Subcutaneous abdominal adipose tissue (tissue), 5 donors: ENCODE measurements around the gene OLFML3.
"Not testable (repeated sequence)": the region's sequence is repeated elsewhere in the genome, so short reads cannot be mapped to it uniquely, and the experiment has no call there.

Source experiments
- H3K27ac ChIP-seq: one replicate; pipeline ENCODE4 v1.7.0; 2013; ENCODE audit warnings: low read depth, mild to moderate bottlenecking, inconsistent platforms, low read length, moderate library complexity
- H3K27me3 ChIP-seq, 5 donors: one replicate each; pipeline ENCODE4 v1.7.0; 2013; ENCODE audit warnings: low read length in 5 of 5, inconsistent platforms in 1 of 5; ENCODE audit not compliant: control insufficient read depth in 5 of 5, insufficient read depth in 4 of 5
- H3K36me3 ChIP-seq, 5 donors: one replicate each; pipeline ENCODE4 v1.7.0; 2013; ENCODE audit warnings: low read length in 5 of 5; ENCODE audit not compliant: control insufficient read depth in 5 of 5, insufficient read depth in 5 of 5
- H3K4me1 ChIP-seq, 5 donors: one replicate each; pipeline ENCODE4 v1.7.0; 2013; ENCODE audit warnings: low read length in 5 of 5, mild to moderate bottlenecking in 3 of 5, moderate library complexity in 1 of 5; ENCODE audit not compliant: control insufficient read depth in 5 of 5, insufficient read depth in 5 of 5
- H3K4me3 ChIP-seq, 5 donors: one replicate each; pipeline ENCODE4 v1.7.0; 2013; ENCODE audit warnings: low read length in 5 of 5, low read depth in 1 of 5
- H3K9ac ChIP-seq, 5 donors: one replicate each; pipeline ENCODE4 v1.7.0; 2013; ENCODE audit warnings: low read length in 5 of 5, mild to moderate bottlenecking in 4 of 5, moderate library complexity in 3 of 5
- H3K9me3 ChIP-seq, 5 donors: one replicate each; pipeline ENCODE4 v1.7.0; 2013; ENCODE audit warnings: low read length in 5 of 5; ENCODE audit not compliant: control insufficient read depth in 5 of 5
- donor health status: healthy.
- donor health status: healthy.
- donor health status: healthy.
- donor health status: healthy.
- donor health status: healthy.

Gene OLFML3

GRCh38 chr1:113948151-113948550 is 31.1 kb upstream of the OLFML3 start:
- H3K4me1 ChIP-seq, result peaks cover 0 to 28% (median 22%) of the 10 kb centered on the region in 5 donors
- H3K36me3 ChIP-seq, H3K27ac ChIP-seq, H3K4me3 ChIP-seq, H3K27me3 ChIP-seq, H3K9me3 ChIP-seq: not testable (repeated sequence)
- H3K9ac ChIP-seq, result peak overlapping the region in 1 of 5 donors; percentile 38

- Histone ChIP-seq H3K27ac (no peak overlapping the region), H3K4me1 (peaks cover 0 to 28% (median 21%) of the 10 kb centered on the region in 5 donors)
Measured at GRCh38 chr1:113949007-113949406, 30.3 kb upstream of the OLFML3 start.

DNA sequence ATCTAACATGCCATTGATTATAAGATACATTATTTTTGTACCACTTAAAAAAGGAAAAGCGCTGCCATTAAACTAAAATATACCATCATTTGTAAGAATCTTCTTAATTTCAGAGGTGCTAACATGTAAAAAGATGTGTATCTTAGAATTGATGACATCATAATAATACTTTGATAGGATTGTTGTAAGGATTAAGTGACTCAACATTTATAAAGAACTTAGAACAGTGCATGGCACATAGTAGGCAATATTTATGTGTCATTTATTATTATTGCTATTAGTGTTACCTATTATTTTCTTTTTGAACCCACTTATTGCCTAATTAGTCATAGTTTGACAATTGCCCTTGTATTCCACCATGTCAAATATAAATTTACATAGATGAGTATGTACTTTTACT is 28.4 kb upstream of the OLFML3 start:
- peaks cover 0 to 28% (median 21%) of the 10 kb centered on the region in 5 donors for H3K4me1 ChIP-seq
- no peak overlapping the region for H3K27ac ChIP-seq
- H3K9ac ChIP-seq, result no peak overlapping the region
- no peak overlapping the region for H3K4me3 ChIP-seq
- H3K36me3 ChIP-seq, result peaks cover 4 to 16% (median 16%) of the 10 kb centered on the region in 5 donors
- no peaks in the 10 kb centered on the region for H3K9me3 ChIP-seq
- H3K27me3 ChIP-seq, result no peaks in the 10 kb centered on the region

More at GRCh38 chr1:113949007-113949406, 30.3 kb upstream of the OLFML3 start:
- Histone ChIP-seq H3K4me3 (no peak overlapping the region), H3K27me3 (no peaks in the 10 kb centered on the region), H3K36me3 (peaks cover 0 to 7% (median 0%) of the 10 kb centered on the region in 5 donors), H3K9ac (no peak overlapping the region), H3K9me3 (no peaks in the 10 kb centered on the region)

DNA sequence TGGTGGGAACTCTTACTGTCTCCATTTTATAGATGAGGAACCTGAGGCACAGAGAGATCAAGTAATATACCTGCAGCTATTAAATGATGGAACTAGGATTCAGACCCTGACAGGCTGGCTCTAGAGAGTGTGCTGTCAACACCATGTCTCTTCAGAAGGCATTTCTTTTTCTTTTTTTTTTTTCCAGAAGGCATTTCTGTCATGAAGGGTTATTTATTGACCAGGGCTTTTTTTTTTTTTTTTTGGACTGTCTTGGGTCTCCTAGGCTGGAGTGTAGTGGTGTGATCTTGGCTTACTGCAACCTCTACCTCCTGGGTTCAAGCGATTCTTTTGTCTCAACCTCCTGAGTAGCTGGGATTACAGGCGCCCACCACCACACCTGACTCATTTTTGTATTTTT is 27.6 kb upstream of the OLFML3 start:
- Histone ChIP-seq H3K4me1 (peaks cover 0 to 20% (median 20%) of the 10 kb centered on the region in 5 donors), H3K9me3 (no peaks in the 10 kb centered on the region), H3K9ac (no peak overlapping the region), H3K27me3 (no peaks in the 10 kb centered on the region), H3K36me3 (peaks cover 9 to 21% (median 18%) of the 10 kb centered on the region in 5 donors), H3K27ac (no peak overlapping the region), H3K4me3 (no peak overlapping the region)

GRCh38 chr1:113957984-113958383 is 21.3 kb upstream of the OLFML3 start:
- no peak overlapping the region for H3K27ac ChIP-seq
- H3K9ac ChIP-seq, result no peak overlapping the region
- peaks cover 0 to 2% (median 0%) of the 10 kb centered on the region in 5 donors for H3K4me1 ChIP-seq
- H3K9me3 ChIP-seq, result no peaks in the 10 kb centered on the region
- H3K4me3 ChIP-seq, result no peak overlapping the region
- H3K36me3 ChIP-seq, result peaks cover 35 to 65% (median 59%) of the 10 kb centered on the region in 5 donors
- no peaks in the 10 kb centered on the region for H3K27me3 ChIP-seq

DNA sequence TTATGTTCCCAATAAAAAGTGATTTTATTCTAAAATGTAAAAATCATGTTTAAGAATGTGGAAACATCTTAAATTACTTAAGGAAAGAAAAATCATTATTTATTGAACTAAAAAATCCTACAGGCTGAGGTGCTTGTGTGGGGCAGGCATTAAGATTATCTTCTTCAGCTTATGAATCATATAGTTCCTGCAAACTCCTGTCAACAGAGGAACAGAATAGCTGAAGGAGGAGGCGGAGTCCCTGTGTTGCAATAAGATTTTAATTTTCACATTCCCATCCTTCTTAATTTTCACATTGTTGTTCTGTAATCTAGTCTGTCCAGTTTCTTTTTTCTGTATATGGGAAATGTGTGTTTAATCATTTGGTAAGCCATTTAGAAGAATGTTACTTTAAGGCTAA is 20.6 kb upstream of the OLFML3 start:
- Histone ChIP-seq H3K4me1 (no peaks in the 10 kb centered on the region), H3K9me3 (no peaks in the 10 kb centered on the region), H3K27me3 (no peaks in the 10 kb centered on the region), H3K9ac (no peak overlapping the region), H3K4me3 (no peak overlapping the region), H3K27ac (no peak overlapping the region), H3K36me3 (peaks cover 42 to 69% (median 66%) of the 10 kb centered on the region in 5 donors)

DNA sequence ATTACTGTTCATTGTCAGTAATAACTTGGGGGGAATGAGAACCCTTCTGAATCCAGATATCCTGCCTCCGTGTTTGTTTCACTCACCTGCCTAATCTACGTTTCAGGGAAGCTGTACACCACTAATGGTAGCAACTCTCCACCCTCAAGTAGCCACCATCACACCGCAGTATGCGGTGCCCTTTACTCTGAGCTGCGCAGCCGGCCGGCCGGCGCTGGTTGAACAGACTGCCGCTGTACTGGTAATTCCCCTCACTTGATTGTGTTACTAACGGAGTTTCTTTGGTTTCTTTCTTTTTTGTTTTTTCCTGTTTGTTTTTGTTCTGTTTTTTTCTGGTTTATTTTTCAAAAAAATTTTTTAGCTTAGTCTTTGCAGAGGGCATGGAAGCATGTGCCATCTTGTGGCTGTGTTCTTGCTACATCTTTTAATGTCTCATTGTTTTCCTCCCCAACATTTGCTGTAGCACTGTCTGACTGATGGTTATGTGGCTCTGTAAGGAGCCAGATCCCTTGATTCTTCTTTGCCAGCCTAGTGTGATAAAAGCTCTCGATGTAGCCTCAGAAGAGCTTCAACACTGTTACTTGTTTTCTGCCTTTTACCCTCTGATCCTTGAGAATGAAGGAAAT is 15.9 kb upstream of the OLFML3 start:
- H3K27ac ChIP-seq, result no peak overlapping the region
- H3K4me1 ChIP-seq, result peaks cover 0 to 16% (median 6%) of the 10 kb centered on the region in 5 donors
- no peak overlapping the region for H3K9ac ChIP-seq
- no peak overlapping the region for H3K4me3 ChIP-seq
- H3K27me3 ChIP-seq, result no peaks in the 10 kb centered on the region
- H3K36me3 ChIP-seq, result peaks cover 35 to 67% (median 55%) of the 10 kb centered on the region in 5 donors
- H3K9me3 ChIP-seq, result no peaks in the 10 kb centered on the region

GRCh38 chr1:113965703-113966412 is 13.4 kb upstream of the OLFML3 start:
- H3K9me3 ChIP-seq, result no peaks in the 10 kb centered on the region
- no peak overlapping the region for H3K27ac ChIP-seq
- H3K36me3 ChIP-seq, result peaks cover 54 to 74% (median 64%) of the 10 kb centered on the region in 5 donors
- peaks cover 0 to 16% (median 6%) of the 10 kb centered on the region in 5 donors for H3K4me1 ChIP-seq
- peak overlapping the region in 1 of 5 donors; percentile 4 for H3K9ac ChIP-seq
- no peaks in the 10 kb centered on the region for H3K27me3 ChIP-seq
- no peak overlapping the region for H3K4me3 ChIP-seq

DNA sequence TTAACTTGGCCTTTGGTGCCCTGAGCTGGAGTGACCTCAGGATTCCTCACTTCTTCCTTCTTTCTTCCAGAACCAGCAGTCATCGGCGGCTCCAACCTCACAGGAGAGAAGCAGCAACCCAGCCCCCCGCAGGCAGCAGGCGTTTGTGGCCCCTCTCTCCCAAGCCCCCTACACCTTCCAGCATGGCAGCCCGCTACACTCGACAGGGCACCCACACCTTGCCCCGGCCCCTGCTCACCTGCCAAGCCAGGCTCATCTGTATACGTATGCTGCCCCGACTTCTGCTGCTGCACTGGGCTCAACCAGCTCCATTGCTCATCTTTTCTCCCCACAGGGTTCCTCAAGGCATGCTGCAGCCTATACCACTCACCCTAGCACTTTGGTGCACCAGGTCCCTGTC is 6.3 kb upstream of the OLFML3 start:
- Histone ChIP-seq H3K9me3 (no peaks in the 10 kb centered on the region), H3K9ac (no peak overlapping the region), H3K36me3 (peaks cover 39 to 62% (median 57%) of the 10 kb centered on the region in 5 donors), H3K27ac (no peak overlapping the region), H3K27me3 (no peaks in the 10 kb centered on the region), H3K4me3 (no peak overlapping the region), H3K4me1 (peaks cover 8 to 26% (median 25%) of the 10 kb centered on the region in 5 donors)

DNA sequence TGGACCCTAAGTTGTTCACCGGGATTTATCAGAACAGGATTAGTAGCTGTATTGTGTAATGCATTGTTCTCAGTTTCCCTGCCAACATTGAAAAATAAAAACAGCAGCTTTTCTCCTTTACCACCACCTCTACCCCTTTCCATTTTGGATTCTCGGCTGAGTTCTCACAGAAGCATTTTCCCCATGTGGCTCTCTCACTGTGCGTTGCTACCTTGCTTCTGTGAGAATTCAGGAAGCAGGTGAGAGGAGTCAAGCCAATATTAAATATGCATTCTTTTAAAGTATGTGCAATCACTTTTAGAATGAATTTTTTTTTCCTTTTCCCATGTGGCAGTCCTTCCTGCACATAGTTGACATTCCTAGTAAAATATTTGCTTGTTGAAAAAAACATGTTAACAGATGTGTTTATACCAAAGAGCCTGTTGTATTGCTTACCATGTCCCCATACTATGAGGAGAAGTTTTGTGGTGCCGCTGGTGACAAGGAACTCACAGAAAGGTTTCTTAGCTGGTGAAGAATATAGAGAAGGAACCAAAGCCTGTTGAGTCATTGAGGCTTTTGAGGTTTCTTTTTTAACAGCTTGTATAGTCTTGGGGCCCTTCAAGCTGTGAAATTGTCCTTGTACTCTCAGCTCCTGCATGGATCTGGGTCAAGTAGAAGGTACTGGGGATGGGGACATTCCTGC is 3.9 kb upstream of the OLFML3 start:
- peak overlapping the region in 2 of 5 donors; percentile 14 to 39 for H3K9ac ChIP-seq
- H3K27me3 ChIP-seq, result no peaks in the 10 kb centered on the region
- H3K27ac ChIP-seq, result no peak overlapping the region
- H3K4me3 ChIP-seq, result no peak overlapping the region
- H3K4me1 ChIP-seq, result peaks cover 11 to 48% (median 40%) of the 10 kb centered on the region in 5 donors
- H3K9me3 ChIP-seq, result no peaks in the 10 kb centered on the region
- H3K36me3 ChIP-seq, result peaks cover 25 to 38% (median 33%) of the 10 kb centered on the region in 5 donors
